ENCODE measurements around the gene DCTPP1.

Gene DCTPP1

GRCh38 chr16:30446203-30446595, 16.4 kb upstream of the DCTPP1 start:
- no peak for DNase-seq

- peak; percentile 89 to 94 for DNase-seq
Measured at GRCh38 chr16:30445408-30446202, 15.8 kb upstream of the DCTPP1 start, which contains the start of gene SEPHS2. Gene SEPHS2 (minus strand): TSS chr16:30445874. CDS start chr16:30445727, 147 bp downstream.

- DNase-seq, result no peak
Measured at GRCh38 chr16:30445149-30445407, 15.2 kb upstream of the DCTPP1 start.

- no peak for DNase-seq
Measured at GRCh38 chr16:30444231-30445148, 14.7 kb upstream of the DCTPP1 start.

- no peak for DNase-seq
Measured at GRCh38 chr16:30443631-30444030, 13.8 kb upstream of the DCTPP1 start.

- DNase-seq, result no peak
Measured at GRCh38 chr16:30439720-30440348, 10.0 kb upstream of the DCTPP1 start.

GRCh38 chr16:30438835-30439234, 9.0 kb upstream of the DCTPP1 start:
- DNase-seq, result no peak

GRCh38 chr16:30437511-30438046, 7.7 kb upstream of the DCTPP1 start:
- no peak for DNase-seq

- DNase-seq, result no peak
Measured at GRCh38 chr16:30434852-30435251, 5.0 kb upstream of the DCTPP1 start.

GRCh38 chr16:30430428-30430970, 669 bp upstream of the DCTPP1 start:
- no peak for DNase-seq

- DNase-seq, result no peak
Measured at GRCh38 chr16:30429418-30429677, 482 bp downstream of the DCTPP1 start.

- DNase-seq, result no peak
Measured at GRCh38 chr16:30428055-30428454, 1.8 kb downstream of the DCTPP1 start.

GRCh38 chr16:30421010-30421409, 8.8 kb downstream of the DCTPP1 start:
- DNase-seq, result no peak

- DNase-seq, result no peak
Measured at GRCh38 chr16:30418350-30419181, 11.3 kb downstream of the DCTPP1 start.

- DNase-seq, result peak; percentile 81 to 86
Measured at GRCh38 chr16:30417529-30418349, 12.1 kb downstream of the DCTPP1 start.

- DNase-seq, result no peak
Measured at GRCh38 chr16:30416624-30417528, 13.0 kb downstream of the DCTPP1 start.

GRCh38 chr16:30416047-30416603, 13.7 kb downstream of the DCTPP1 start:
- DNase-seq, result no peak

GRCh38 chr16:30414159-30414558, 15.7 kb downstream of the DCTPP1 start:
- DNase-seq, result no peak

- DNase-seq, result no peak
Measured at GRCh38 chr16:30413112-30413806, 16.6 kb downstream of the DCTPP1 start.

All from SW 1271 (cell line).